Ishikawa (cell line): ENCODE measurements around the gene KIF20B.

Experiments used
- CEBPB ChIP-seq: IDR thresholded peaks from 2 replicates; pipeline ENCODE4 v1.6.1; 2012
- CREB1 ChIP-seq: IDR thresholded peaks from 2 replicates; pipeline ENCODE4 v1.6.1; 2012; ENCODE audit warnings: low read depth
- EGR1 ChIP-seq: IDR thresholded peaks from 2 replicates; pipeline ENCODE4 v1.6.1; 2012
- EP300 ChIP-seq: IDR thresholded peaks from 2 replicates; pipeline ENCODE4 v1.6.1; 2012; ENCODE audit warnings: borderline replicate concordance
- FOXM1 ChIP-seq: IDR thresholded peaks from 2 replicates; pipeline ENCODE4 v1.6.1; 2012; ENCODE audit warnings: low read depth, borderline replicate concordance
- MAX ChIP-seq: IDR thresholded peaks from 2 replicates; pipeline ENCODE4 v1.6.1; 2012
- NFIC ChIP-seq: IDR thresholded peaks from 2 replicates; pipeline ENCODE4 v1.6.1; 2012
- RAD21 ChIP-seq: IDR thresholded peaks from 2 replicates; pipeline ENCODE4 v1.6.1; 2012; ENCODE audit warnings: low read depth
- REST ChIP-seq: IDR thresholded peaks from 2 replicates; pipeline ENCODE4 v1.6.1; 2012; ENCODE audit warnings: low read depth, mild to moderate bottlenecking
- TAF1 ChIP-seq: IDR thresholded peaks from 2 replicates; pipeline ENCODE4 v1.6.1; 2012; ENCODE audit warnings: low read depth, mild to moderate bottlenecking
- TCF12 ChIP-seq: IDR thresholded peaks from 2 replicates; pipeline ENCODE4 v1.6.1; 2012; ENCODE audit warnings: low read depth
- TEAD4 ChIP-seq: IDR thresholded peaks from 2 replicates; pipeline ENCODE4 v1.6.1; 2012
- USF1 ChIP-seq: IDR thresholded peaks from 2 replicates; pipeline ENCODE4 v1.6.1; 2012
- YY1 ChIP-seq: IDR thresholded peaks from 2 replicates; pipeline ENCODE4 v1.6.1; 2012; ENCODE audit warnings: low read depth
- ZBTB7A ChIP-seq: IDR thresholded peaks from 2 replicates; pipeline ENCODE4 v1.6.1; 2012; ENCODE audit warnings: low read depth

The KIF20B gene

GRCh38 chr10:89669985-89670384, 31.4 kb upstream of the KIF20B start:
- no peak for TF ChIP-seq TAF1
- no peak for TF ChIP-seq EGR1
- TF ChIP-seq FOXM1 = no peak
- no peak for TF ChIP-seq REST
- TF ChIP-seq TCF12 = no peak
- no peak for TF ChIP-seq NFIC
- no peak for TF ChIP-seq EP300

- no peak for TF ChIP-seq EP300
- TF ChIP-seq MAX = no peak
- TF ChIP-seq CEBPB = no peak
- TF ChIP-seq TEAD4 = no peak
- no peak for TF ChIP-seq YY1
- no peak for TF ChIP-seq TCF12
- TF ChIP-seq TAF1 = no peak
- no peak for TF ChIP-seq REST
- no peak for TF ChIP-seq RAD21
- TF ChIP-seq CREB1 = no peak
- TF ChIP-seq EGR1 = no peak
- TF ChIP-seq FOXM1 = no peak
- no peak for TF ChIP-seq USF1
- no peak for TF ChIP-seq NFIC
- TF ChIP-seq ZBTB7A = no peak
These were observed 30.5 kb upstream of the KIF20B start for GRCh38 chr10:89670926-89671325.

GRCh38 chr10:89677341-89677740, 24.0 kb upstream of the KIF20B start:
- TF ChIP-seq RAD21 (no peak), USF1 (no peak), FOXM1 (no peak), CREB1 (no peak)

GRCh38 chr10:89679986-89680385, 21.4 kb upstream of the KIF20B start:
- TF ChIP-seq EP300 = no peak

GRCh38 chr10:89683883-89684282, 17.5 kb upstream of the KIF20B start:
- TF ChIP-seq FOXM1 = no peak
- no peak for TF ChIP-seq ZBTB7A
- TF ChIP-seq USF1 = no peak
- TF ChIP-seq EGR1 = no peak
- TF ChIP-seq RAD21 = no peak

- TF ChIP-seq NFIC = no peak
- TF ChIP-seq MAX = no peak
- TF ChIP-seq EGR1 = no peak
- no peak for TF ChIP-seq FOXM1
- TF ChIP-seq TAF1 = no peak
- no peak for TF ChIP-seq RAD21
- TF ChIP-seq CREB1 = no peak
- no peak for TF ChIP-seq TEAD4
- TF ChIP-seq EP300 = no peak
- no peak for TF ChIP-seq USF1
These were observed 16.8 kb upstream of the KIF20B start for GRCh38 chr10:89684604-89685003.

- TF ChIP-seq NFIC = no peak
- no peak for TF ChIP-seq YY1
- TF ChIP-seq TAF1 = no peak
- TF ChIP-seq TCF12 = no peak
- TF ChIP-seq RAD21 = no peak
- no peak for TF ChIP-seq EGR1
- TF ChIP-seq TEAD4 = no peak
- TF ChIP-seq MAX = no peak
- TF ChIP-seq EP300 = no peak
- TF ChIP-seq USF1 = no peak
- TF ChIP-seq CREB1 = no peak
- TF ChIP-seq CEBPB = no peak
- TF ChIP-seq ZBTB7A = no peak
- TF ChIP-seq REST = no peak
- no peak for TF ChIP-seq FOXM1
These were observed 15.5 kb upstream of the KIF20B start for GRCh38 chr10:89685936-89686335.
